K562 (cell line): ENCODE results near the gene TMEM100. TPM values are rescaled to one million over a fixed set of nuclear protein-coding genes. Genes with fewer than 3 reads are reported as not detected.

Experiments
- ASH1L ChIP-seq: fragments of 450-650 bp; IDR thresholded peaks from 2 replicates; pipeline ENCODE4 v1.6.1; 2018; ENCODE audit warnings: borderline replicate concordance, mild to moderate bottlenecking, low read depth; ENCODE audit not compliant: partially characterized antibody
- CEBPB ChIP-seq: fragments of 450-650 bp; IDR thresholded peaks from 2 replicates; pipeline ENCODE4 v1.6.1; 2016; ENCODE audit warnings: missing genetic modification characterization, missing compliant biosample characterization
- CEBPG ChIP-seq, 3 experiments: fragments of 200-800 bp in 1 of 3; sonication (Bioruptor generic) in 1 of 3; sonication (generic) in 1 of 3; formaldehyde crosslinking in 1 of 3; IDR thresholded peaks in 2 of 3; conservative IDR thresholded peaks in 1 of 3; 2 replicates each; pipeline versions ENCODE4 v1.6.1 to v1.8.0; 2016 to 2022; ENCODE audit warnings: missing compliant biosample characterization in 2 of 3, missing genetic modification characterization in 2 of 3, mild to moderate bottlenecking in 1 of 3, missing genetic modification reagents in 1 of 3
- ETV6 ChIP-seq, 3 experiments: fragments of 150-350 bp in 1 of 3; sonication (generic) in 1 of 3; formaldehyde crosslinking in 1 of 3; IDR thresholded peaks; 2 replicates each; pipeline versions ENCODE4 v1.6.1 to v1.8.0; 2014 to 2022; ENCODE audit warnings: borderline replicate concordance in 2 of 3, low read depth in 2 of 3, antibody characterized with exemption in 1 of 3, low read length in 1 of 3, mild to moderate bottlenecking in 1 of 3, missing genetic modification reagents in 1 of 3
- GABPA ChIP-seq: fragments of 200-800 bp; sonication (Bioruptor generic); conservative IDR thresholded peaks from 2 replicates; pipeline ENCODE4 v1.6.1; 2016; ENCODE audit warnings: low read depth, missing genetic modification characterization, missing compliant biosample characterization
- HDAC8 ChIP-seq: fragments of 450-650 bp; IDR thresholded peaks from 2 replicates; pipeline ENCODE4 v1.6.1; 2016; ENCODE audit warnings: mild to moderate bottlenecking, missing genetic modification characterization, moderate library complexity, missing compliant biosample characterization
- HMG20B ChIP-seq: fragments of 250-450 bp; sonication (Bioruptor Pico); IDR thresholded peaks from 2 replicates; pipeline ENCODE4 v1.5.0; 2021; ENCODE audit warnings: mild to moderate bottlenecking
- MCM2 ChIP-seq: fragments of 450-650 bp; IDR thresholded peaks from 2 replicates; pipeline ENCODE4 v1.6.1; 2017; ENCODE audit warnings: low read depth, mild to moderate bottlenecking
- MCM7 ChIP-seq, 2 experiments: fragments of 450-650 bp; IDR thresholded peaks; 2 replicates each; pipeline ENCODE4 v1.6.1; 2016 to 2018
- MTA2 ChIP-seq: fragments of 450-650 bp; IDR thresholded peaks from 2 replicates; pipeline ENCODE4 v1.6.1; 2016; ENCODE audit warnings: low read depth
- SETDB1 ChIP-seq: IDR thresholded peaks from one replicate; pipeline ENCODE4 v1.6.1; 2012; ENCODE audit warnings: low read length, control low read depth, inconsistent platforms
- SPI1 ChIP-seq: IDR thresholded peaks from 2 replicates; pipeline ENCODE4 v1.6.1; 2011; ENCODE audit warnings: low read depth, low read length, control low read depth, borderline replicate concordance
- TCF7L2 ChIP-seq: fragments of 150-350 bp; IDR thresholded peaks from 2 replicates; pipeline ENCODE4 v1.6.1; 2016; ENCODE audit warnings: low read depth, mild to moderate bottlenecking, low read length, moderate library complexity
- ZNF354B ChIP-seq: fragments of 250-450 bp; sonication (Bioruptor Pico); IDR thresholded peaks from 2 replicates; pipeline ENCODE4 v1.4.0; 2020
- polyA plus RNA-seq, 8 experiments: library from polyadenylated mRNA; depleted of rRNA in 4 of 8; stranded (reverse) in 5 of 8; unstranded in 3 of 8; fragments of >200 nt; fragmentation: Nextera tagmentation in 2 of 8; fragmentation: Illumina TruSeq in 1 of 8; extraction: Ambion mirVana in 2 of 8; extraction: Trizol in 1 of 8; gene quantifications; 2 replicates each; pipeline versions ENCODE4 v1.2.1 to v1.2.3, GENCODE V29; 2011 to 2014; ENCODE audit warnings: inconsistent platforms in 1 of 8, missing spikeins in 1 of 8
- total RNA-seq, 7 experiments: library from RNA; depleted of rRNA in 6 of 7; stranded (reverse); fragments of >200 nt in 6 of 7; fragmentation: Illumina TruSeq in 2 of 7; extraction: Trizol in 2 of 7; gene quantifications; 2 replicates each; pipeline versions ENCODE4 v1.2.1 to v1.2.3, GENCODE V29; 2011 to 2021; ENCODE audit warnings: low replicate concordance in 1 of 7
- TF ChIP-seq, protein P1 (sequence below), 2 experiments: fragments of 450-650 bp in 1 of 2; sonication (generic) in 1 of 2; formaldehyde crosslinking in 1 of 2; IDR thresholded peaks in 1 of 2; conservative IDR thresholded peaks in 1 of 2; 2 replicates each; pipeline versions ENCODE4 v1.6.1 to v1.8.1; 2016 to 2023; ENCODE audit warnings: mild to moderate bottlenecking in 2 of 2, moderate library complexity in 2 of 2, inconsistent platforms in 1 of 2, missing genetic modification reagents in 1 of 2
- TF ChIP-seq, protein P2 (sequence below): sonication (generic); formaldehyde crosslinking; IDR thresholded peaks from 2 replicates; pipeline ENCODE4 v1.8.0; 2022; ENCODE audit warnings: mild to moderate bottlenecking, missing genetic modification reagents, borderline replicate concordance
- TF ChIP-seq, protein P3 (sequence below), 3 experiments: fragments of 200-800 bp in 1 of 3; sonication (Bioruptor generic) in 1 of 3; sonication (generic) in 1 of 3; formaldehyde crosslinking in 1 of 3; IDR thresholded peaks; 2 replicates each; pipeline versions ENCODE4 v1.6.1 to v1.8.0; 2016 to 2022; ENCODE audit warnings: mild to moderate bottlenecking in 2 of 3, missing compliant biosample characterization in 2 of 3, missing genetic modification characterization in 2 of 3, missing genetic modification reagents in 1 of 3
- TF ChIP-seq, protein P4 (sequence below): fragments of 450-650 bp; IDR thresholded peaks from 2 replicates; pipeline ENCODE4 v1.6.1; 2016
- TF ChIP-seq, protein P5 (sequence below): fragments of 250-450 bp; sonication (Bioruptor Pico); IDR thresholded peaks from 2 replicates; pipeline ENCODE4 v1.8.0; 2022; ENCODE audit warnings: inconsistent platforms

Gene TMEM100
- total and polyA plus RNA-seq, 9 of the 15 experiments (the other 6 are each of a cell fraction or from before 2014, with no cell fraction given) = 0.12 to 0.50 (median 0.19) TPM

DNA sequence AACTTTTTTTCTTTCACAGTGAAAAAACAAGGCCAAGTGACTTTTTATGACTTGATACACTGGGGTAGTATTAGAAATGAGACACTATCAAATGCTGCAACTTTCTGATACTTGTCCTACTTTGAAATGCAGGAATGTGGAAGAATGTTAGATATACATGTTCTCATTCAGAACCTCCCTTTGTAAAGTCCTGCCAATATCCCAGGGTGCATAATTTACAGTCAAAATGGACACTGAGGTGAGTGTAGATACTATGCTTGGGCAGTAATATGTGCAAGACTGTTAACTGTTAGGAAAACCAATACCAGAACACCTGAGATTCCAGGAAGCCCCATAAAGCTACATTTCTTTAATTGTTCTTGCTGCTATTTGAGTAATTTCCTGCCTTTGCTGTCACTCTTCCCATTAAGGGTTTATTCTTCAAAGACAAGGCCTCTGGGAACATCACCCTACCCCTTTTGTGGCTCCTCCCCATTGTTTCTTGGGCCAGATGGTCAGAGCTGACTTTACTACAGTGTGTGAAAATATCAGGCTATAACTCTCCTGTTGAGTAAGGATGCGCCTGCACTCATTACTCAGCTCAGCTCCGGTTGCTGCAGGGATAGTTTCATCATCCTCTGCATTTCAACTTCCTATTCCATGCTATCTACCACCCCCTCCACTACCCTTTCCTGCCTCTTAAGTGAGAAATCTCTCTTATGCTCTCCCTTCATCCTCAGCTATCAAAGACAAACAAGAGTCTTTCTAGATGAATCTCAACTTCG is 48.7 kb downstream of the TMEM100 start (continued):
- TF ChIP-seq CEBPG (CRISPR knock-in tag; IDR thresholded peaks at IDR 0.05) (peak; percentile 60), CEBPG (tag; conservative IDR thresholded peaks at IDR 0.05 in 1 of 2, IDR thresholded peaks at IDR 0.05 in 1 of 2) (peak; percentile 75 to 92), CEBPB (tag) (no peak), MCM2 (no peak), HDAC8 (tag) (no peak), GABPA (tag) (peak; percentile 35), ETV6 (IDR thresholded peaks at IDR 0.05; ENCODE audit: borderline replicate concordance in 1 of 2, low read depth in 2 of 2, low read length in 1 of 2) (no peak), ETV6 (CRISPR knock-in tag; IDR thresholded peaks at IDR 0.05; ENCODE audit: borderline replicate concordance) (no peak), HMG20B (CRISPR knock-in tag) (no peak), MCM7 (IDR thresholded peaks at IDR 0.05) (no peak), ASH1L (no peak), MTA2 (no peak), TCF7L2 (no peak), ZNF354B (CRISPR knock-in tag) (no peak), SETDB1 (no peak), SPI1 (no peak)
- TF ChIP-seq, protein P1, sequence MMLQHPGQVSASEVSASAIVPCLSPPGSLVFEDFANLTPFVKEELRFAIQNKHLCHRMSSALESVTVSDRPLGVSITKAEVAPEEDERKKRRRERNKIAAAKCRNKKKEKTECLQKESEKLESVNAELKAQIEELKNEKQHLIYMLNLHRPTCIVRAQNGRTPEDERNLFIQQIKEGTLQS (IDR thresholded peaks at IDR 0.05) = peak; percentile 77
- TF ChIP-seq, protein P1 (CRISPR knock-in tag; conservative IDR thresholded peaks at IDR 0.05) = no peak
- TF ChIP-seq, protein P2, sequence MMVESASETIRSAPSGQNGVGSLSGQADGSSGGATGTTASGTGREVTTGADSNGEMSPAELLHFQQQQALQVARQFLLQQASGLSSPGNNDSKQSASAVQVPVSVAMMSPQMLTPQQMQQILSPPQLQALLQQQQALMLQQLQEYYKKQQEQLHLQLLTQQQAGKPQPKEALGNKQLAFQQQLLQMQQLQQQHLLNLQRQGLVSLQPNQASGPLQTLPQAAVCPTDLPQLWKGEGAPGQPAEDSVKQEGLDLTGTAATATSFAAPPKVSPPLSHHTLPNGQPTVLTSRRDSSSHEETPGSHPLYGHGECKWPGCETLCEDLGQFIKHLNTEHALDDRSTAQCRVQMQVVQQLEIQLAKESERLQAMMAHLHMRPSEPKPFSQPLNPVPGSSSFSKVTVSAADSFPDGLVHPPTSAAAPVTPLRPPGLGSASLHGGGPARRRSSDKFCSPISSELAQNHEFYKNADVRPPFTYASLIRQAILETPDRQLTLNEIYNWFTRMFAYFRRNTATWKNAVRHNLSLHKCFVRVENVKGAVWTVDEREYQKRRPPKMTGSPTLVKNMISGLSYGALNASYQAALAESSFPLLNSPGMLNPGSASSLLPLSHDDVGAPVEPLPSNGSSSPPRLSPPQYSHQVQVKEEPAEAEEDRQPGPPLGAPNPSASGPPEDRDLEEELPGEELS (CRISPR knock-in tag) = no peak
- TF ChIP-seq, protein P3, sequence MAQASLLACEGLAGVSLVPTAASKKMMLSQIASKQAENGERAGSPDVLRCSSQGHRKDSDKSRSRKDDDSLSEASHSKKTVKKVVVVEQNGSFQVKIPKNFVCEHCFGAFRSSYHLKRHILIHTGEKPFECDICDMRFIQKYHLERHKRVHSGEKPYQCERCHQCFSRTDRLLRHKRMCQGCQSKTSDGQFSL (CRISPR knock-in tag; IDR thresholded peaks at IDR 0.05) = no peak
- TF ChIP-seq, protein P3 (tag; IDR thresholded peaks at IDR 0.05) = no peak
- TF ChIP-seq, protein P4, sequence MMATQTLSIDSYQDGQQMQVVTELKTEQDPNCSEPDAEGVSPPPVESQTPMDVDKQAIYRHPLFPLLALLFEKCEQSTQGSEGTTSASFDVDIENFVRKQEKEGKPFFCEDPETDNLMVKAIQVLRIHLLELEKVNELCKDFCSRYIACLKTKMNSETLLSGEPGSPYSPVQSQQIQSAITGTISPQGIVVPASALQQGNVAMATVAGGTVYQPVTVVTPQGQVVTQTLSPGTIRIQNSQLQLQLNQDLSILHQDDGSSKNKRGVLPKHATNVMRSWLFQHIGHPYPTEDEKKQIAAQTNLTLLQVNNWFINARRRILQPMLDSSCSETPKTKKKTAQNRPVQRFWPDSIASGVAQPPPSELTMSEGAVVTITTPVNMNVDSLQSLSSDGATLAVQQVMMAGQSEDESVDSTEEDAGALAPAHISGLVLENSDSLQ = no peak
- TF ChIP-seq, protein P5, sequence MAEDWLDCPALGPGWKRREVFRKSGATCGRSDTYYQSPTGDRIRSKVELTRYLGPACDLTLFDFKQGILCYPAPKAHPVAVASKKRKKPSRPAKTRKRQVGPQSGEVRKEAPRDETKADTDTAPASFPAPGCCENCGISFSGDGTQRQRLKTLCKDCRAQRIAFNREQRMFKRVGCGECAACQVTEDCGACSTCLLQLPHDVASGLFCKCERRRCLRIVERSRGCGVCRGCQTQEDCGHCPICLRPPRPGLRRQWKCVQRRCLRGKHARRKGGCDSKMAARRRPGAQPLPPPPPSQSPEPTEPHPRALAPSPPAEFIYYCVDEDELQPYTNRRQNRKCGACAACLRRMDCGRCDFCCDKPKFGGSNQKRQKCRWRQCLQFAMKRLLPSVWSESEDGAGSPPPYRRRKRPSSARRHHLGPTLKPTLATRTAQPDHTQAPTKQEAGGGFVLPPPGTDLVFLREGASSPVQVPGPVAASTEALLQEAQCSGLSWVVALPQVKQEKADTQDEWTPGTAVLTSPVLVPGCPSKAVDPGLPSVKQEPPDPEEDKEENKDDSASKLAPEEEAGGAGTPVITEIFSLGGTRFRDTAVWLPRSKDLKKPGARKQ (CRISPR knock-in tag) = no peak
